Gastrocnemius medialis (tissue), 4 donors: Measurements from ENCODE around the gene ZBTB46.

Experiments
- POLR2A ChIP-seq, 2 donors: fragments of 450-650 bp; IDR thresholded peaks; one replicate each; pipeline ENCODE4 v1.6.1; 2017; ENCODE audit warnings: antibody characterized with exemption in 2 of 2, mild to moderate bottlenecking in 2 of 2, moderate library complexity in 2 of 2
- TF ChIP-seq, protein P1 (sequence below), 5 experiments: fragments of 450-650 bp in 3 of 5; fragments of 200-600 bp in 2 of 5; sonication (generic) in 2 of 5; IDR thresholded peaks in 4 of 5; conservative IDR thresholded peaks in 1 of 5; 1 replicate in 4 of 5; 2 replicates in 1 of 5; pipeline ENCODE4 v1.5.1; 2016 to 2019; ENCODE audit warnings: antibody characterized with exemption in 5 of 5, mild to moderate bottlenecking in 3 of 5, moderate library complexity in 3 of 5

DNA sequence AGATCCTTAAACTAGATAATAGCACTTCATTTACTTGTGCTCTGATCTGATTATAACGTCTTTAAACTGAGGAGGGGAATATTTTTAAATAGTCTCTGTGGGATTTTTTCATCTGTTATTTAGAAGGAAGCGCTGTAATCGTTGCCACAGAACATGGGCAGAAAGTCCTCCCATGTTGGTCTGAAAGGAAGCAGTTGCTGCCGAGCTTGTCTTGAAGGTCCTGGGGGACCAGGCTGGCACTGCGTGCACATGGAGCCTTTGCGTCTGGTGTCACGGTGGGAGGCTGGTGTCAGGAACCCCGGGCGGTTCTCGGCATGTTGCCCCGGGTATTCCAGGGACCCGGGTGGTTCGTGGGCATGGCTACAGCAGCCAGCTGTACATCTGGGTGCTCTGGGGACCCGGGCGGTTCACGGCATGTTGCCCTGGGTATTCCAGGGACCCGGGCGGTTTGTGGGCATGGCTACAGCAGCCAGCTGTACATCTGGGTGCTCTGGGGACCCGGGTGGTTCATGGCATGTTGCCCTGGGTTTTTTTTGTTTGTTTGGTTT is 45.5 kb upstream of the ZBTB46 start:
- TF ChIP-seq, protein P1, sequence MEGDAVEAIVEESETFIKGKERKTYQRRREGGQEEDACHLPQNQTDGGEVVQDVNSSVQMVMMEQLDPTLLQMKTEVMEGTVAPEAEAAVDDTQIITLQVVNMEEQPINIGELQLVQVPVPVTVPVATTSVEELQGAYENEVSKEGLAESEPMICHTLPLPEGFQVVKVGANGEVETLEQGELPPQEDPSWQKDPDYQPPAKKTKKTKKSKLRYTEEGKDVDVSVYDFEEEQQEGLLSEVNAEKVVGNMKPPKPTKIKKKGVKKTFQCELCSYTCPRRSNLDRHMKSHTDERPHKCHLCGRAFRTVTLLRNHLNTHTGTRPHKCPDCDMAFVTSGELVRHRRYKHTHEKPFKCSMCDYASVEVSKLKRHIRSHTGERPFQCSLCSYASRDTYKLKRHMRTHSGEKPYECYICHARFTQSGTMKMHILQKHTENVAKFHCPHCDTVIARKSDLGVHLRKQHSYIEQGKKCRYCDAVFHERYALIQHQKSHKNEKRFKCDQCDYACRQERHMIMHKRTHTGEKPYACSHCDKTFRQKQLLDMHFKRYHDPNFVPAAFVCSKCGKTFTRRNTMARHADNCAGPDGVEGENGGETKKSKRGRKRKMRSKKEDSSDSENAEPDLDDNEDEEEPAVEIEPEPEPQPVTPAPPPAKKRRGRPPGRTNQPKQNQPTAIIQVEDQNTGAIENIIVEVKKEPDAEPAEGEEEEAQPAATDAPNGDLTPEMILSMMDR (IDR thresholded peaks at IDR 0.05 in 4 of 5, conservative IDR thresholded peaks at IDR 0.05 in 1 of 5), result no peak
- no peak for TF ChIP-seq POLR2A (IDR thresholded peaks at IDR 0.05)
